NCI-H460 (cell line): ENCODE data around the gene PLA2G6. TPM values are rescaled to one million over a fixed set of nuclear protein-coding genes. Genes with fewer than 3 reads are reported as not detected.
A peak's percentile ranks its signal among the peaks of the same experiment; 100 is the strongest.

Source experiments
- DNase-seq: peaks from one replicate; pipeline ENCODE4 v3.0.0-alpha.2; 2016; ENCODE audit warnings: low read depth; ENCODE audit errors: extremely low read depth
- total RNA-seq: library from RNA; depleted of rRNA; stranded (reverse); fragments of >200 nt; shearing (Covaris generic); gene quantifications from 2 replicates; pipeline ENCODE4 v1.2.3, GENCODE V29; 2014

The PLA2G6 gene
- total RNA-seq, 1 experiment from 2014 or later: 7.5 TPM

DNA sequence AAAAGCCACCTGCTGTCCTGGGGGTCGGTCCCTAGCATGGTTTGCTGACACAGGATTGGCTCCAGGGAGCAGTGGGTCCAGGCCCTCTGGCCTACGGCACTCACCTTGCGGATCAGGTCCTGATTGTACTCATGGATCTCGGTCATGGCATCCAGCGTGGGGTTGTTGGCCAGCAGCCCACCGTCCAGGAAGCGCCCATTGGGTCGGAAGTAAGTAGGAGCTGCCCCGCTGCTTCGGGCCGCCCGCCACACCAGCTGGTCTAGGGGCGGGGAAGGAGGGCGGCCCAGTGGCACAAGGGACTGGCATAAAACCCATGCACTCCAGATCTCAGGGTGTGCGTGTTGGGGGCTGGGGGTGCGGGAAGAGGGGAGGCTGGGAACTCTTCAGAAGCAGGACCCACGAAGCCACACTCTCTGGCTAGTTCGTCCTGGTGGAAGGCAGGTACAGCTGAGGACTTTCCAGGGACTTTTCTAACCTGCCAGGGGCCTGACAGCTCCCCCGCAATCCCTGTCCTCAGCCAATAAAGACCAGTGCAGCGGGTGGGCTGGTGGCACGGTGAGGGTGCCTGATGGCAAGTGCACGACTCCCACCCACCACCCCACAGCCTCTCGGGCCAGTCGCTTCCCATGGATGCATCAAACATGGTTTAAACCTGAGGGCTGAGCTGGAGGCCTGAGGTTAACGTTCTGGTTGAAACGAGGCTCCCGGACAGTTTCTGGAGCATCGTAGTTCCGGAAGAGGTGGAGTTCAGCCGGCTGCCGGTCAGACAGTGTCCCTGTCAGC lies 66.0 kb downstream of the PLA2G6 start:
- no peak for DNase-seq

DNA sequence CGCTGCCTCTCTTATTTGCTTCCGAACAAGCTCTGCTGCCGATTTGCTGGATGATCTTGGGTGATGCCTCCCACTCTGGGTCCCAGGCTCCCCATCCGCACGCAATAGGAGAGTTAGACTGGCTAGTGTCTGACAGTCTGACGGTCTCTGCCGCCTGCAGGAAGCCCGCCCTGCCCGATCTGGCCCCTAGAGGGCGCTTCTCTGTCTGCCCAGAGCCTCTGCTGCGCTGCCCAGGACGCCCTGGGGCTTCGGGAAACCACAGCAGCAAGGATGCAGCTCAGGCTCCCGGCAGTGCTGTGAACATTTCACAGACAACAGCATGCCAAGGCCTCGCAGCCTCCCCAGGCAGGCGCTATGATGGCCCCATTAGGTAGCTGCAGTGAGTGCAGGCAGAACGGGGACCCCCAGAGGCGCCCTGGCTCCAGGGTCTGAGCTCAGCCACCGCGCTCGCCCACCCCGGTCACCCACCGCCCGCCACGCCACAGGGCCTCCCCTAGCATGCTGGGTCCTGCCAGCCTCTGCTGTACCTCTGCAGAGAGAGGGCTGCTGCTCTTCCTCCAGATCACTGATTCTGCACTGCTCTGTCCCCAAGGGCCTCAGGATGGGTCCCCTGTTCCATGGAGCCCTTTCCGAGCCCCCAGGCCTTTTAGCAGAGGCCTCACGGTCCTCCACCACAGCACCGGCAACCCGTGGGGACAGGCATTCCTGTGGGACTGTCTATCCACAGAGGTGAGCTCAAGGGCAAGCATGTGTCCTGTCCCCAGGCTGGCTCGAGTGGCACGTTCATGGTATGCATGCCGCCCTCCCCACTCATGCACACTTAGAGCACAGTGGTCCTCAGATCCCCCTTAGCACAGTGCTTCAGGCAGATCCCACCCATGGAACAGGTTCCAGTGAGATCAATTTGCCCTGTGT lies 66.9 kb downstream of the PLA2G6 start:
- peak; percentile 23 for DNase-seq

- DNase-seq: no peak
Measured at GRCh38 chr22:38112381-38112780, 69.2 kb downstream of the PLA2G6 start.

- DNase-seq: no peak
Measured at GRCh38 chr22:38111925-38112355, 69.7 kb downstream of the PLA2G6 start.

GRCh38 chr22:38110863-38111852 lies 70.5 kb downstream of the PLA2G6 start:
- peak; percentile 6 for DNase-seq

- no peak for DNase-seq
Measured at GRCh38 chr22:38110008-38110862, 71.4 kb downstream of the PLA2G6 start, which contains the start of gene BAIAP2L2. Gene BAIAP2L2 (minus strand): TSS chr22:38110684. CDS start chr22:38110525, 159 bp downstream.

- no peak for DNase-seq
Measured at GRCh38 chr22:38109371-38110001, 72.1 kb downstream of the PLA2G6 start.

- no peak for DNase-seq
Measured at GRCh38 chr22:38108561-38109319, 72.9 kb downstream of the PLA2G6 start.

DNA sequence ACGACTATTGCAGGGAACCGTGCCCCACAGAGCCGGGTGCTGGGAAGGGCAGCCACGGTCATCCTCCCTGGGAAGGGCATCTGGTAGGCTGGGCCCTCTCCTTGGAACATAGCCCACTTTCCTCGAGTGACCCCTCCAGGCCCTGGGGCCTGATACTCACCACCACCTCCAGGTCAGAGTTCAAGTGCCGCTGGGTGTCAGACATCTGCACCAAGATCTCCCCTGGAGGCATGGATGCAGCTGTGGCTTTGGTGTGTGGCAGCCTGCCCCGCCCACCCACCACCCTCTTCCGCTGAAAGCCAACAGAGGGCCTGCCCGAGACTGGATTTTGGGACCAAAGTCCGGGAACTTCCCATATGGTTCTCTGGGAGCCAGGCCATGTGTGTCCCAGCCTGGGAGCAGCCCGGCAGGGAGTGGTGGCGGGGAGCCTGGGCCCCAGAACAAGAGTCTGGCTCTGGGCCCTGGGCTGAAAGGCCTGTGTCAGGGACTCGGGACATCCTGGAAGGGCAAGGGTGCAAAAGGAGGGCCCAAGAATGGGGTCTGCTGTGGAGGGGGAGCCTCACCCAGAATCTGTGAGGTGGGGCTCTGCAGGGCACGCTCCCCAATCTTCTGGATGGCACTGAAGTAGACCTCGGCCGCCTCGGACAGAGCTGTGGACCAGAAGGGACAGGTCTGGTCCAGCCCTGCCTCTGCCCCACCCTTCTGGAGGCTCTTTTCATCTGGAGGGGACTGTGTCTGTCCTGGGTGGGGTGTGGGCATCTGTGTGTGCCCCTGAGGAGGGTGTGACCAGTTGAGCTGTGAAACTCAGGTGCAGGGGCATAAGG lies 73.7 kb downstream of the PLA2G6 start:
- DNase-seq: no peak

GRCh38 chr22:38106814-38107578 lies 74.6 kb downstream of the PLA2G6 start:
- no peak for DNase-seq

- DNase-seq: no peak
Measured at GRCh38 chr22:38104084-38104483, 77.5 kb downstream of the PLA2G6 start.

DNA sequence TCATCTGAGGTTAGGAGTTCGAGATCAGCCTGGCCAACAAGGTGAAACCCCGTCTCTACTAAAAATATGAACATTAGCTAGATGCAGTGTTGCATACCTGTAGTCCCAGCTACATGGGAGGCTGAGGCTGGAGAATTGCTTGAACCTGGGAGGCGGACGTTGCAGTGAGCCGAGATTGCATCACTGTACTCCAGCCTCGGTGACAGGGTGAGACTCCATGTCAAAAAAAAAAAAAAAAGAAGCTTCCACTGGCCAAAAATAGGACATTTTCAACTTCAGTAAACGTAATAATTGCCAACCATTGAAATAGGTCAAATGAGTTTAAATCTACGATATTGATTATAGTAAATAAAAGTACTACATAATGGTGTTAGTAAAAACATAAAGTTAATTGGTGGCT lies 78.0 kb downstream of the PLA2G6 start:
- DNase-seq: no peak

GRCh38 chr22:38098410-38099249 lies 83.0 kb downstream of the PLA2G6 start:
- DNase-seq: no peak

DNA sequence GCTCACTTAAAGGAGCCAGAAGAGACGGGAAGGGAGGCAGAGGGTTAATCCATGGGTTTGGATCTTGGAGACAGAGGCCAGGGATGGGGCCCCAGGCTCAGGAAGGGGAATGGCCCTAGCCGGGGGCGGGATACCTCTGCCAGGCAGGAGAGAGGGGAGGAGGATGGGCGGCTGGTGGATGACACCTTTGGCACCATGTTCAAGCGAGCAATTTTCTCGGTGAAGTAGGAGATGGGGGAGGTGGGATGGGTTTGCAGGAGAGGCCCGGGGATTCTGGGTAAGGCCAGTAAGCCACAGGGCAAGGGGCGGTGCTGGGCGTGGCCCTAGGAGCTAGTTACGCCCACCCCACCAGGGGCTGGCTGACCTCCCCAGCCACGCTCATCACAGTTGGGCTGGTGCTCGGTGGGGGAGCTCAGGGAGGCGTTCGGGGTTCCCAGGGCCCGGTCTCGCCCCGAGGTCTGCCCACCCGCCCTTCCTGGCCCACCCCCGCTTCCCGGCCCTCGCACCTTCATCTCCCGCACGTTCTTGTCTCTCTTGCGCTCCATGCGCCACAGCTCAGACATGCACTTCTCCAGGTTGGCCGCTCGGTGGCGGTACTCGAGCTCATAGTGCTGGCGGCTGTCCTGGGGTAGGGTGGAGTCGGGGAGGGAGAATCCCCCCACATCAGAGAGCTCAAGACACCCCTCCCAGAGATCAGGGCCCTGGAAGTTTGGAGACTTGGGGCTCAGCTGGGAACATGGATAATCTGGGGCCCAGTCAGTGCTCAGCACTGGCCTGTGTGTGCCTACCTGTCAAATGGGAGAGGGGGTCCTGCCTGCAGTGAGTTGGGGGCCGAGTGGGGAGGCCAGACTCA lies 83.8 kb downstream of the PLA2G6 start:
- DNase-seq: no peak

- DNase-seq: no peak
Measured at GRCh38 chr22:38097058-38097457, 84.6 kb downstream of the PLA2G6 start.
